GM10847 (cell line): Measurements from ENCODE around the gene DKC1.

Source experiments
- POLR2A ChIP-seq: IDR thresholded peaks from 2 replicates; pipeline ENCODE4 v1.6.1; 2011; ENCODE audit not compliant: insufficient read length; ENCODE audit errors: extremely low read depth

Gene DKC1

GRCh38 chrX:154762537-154763296 lies at the start of gene DKC1:
Gene DKC1, plus strand, starts transcription at chrX:154762864. Its CDS starts 102 bp downstream, at chrX:154762966.
- TF ChIP-seq POLR2A: peak; percentile 72

GRCh38 chrX:154714925-154715324 lies 47.7 kb upstream of the DKC1 start:
- no peak for TF ChIP-seq POLR2A

GRCh38 chrX:154715825-154716224 lies 46.8 kb upstream of the DKC1 start:
- no peak for TF ChIP-seq POLR2A

DNA sequence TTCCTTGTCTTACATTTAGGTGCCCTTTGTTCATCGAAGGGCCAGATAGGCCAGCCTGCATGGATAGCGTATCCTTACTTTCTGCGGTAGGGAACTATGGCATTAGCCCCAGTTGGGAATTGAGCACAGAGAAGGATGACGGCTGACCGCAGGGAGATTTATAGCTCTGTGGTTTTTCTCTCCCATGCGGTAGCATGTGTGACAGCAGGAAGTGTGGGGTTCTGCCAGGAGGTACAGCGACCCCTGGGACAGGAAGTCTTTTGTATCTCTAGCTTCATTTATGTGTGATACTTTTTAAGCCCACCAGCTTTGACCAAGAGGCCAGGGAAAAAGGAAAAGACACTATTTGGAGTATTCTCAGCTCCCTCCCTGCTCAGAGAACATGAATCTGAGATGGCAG lies 44.8 kb upstream of the DKC1 start:
- TF ChIP-seq POLR2A: no peak

DNA sequence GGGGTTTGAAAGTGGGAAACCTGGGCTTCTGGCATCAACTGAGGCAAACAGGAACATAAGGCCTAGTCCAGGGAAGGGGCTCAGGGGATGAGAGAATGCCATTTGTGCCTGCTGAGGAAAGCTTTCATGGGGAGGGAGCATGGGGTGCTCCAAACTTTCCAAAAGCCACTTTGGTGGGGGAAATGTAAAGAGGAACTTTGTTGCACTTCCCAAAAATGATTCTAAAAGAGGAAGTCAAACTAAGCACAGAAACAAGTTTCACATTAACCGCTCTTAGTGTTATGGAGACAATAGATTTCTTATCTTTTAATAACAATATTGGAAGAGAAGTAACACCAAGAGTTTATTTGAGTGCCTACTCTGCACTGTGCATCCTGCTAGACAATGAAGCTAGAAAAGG lies 44.0 kb upstream of the DKC1 start:
- TF ChIP-seq POLR2A: no peak

GRCh38 chrX:154719132-154719675 lies 43.5 kb upstream of the DKC1 start:
- TF ChIP-seq POLR2A: no peak

- no peak for TF ChIP-seq POLR2A
Measured at GRCh38 chrX:154720067-154720466, 42.6 kb upstream of the DKC1 start.

- TF ChIP-seq POLR2A: no peak
Measured at GRCh38 chrX:154721155-154721554, 41.5 kb upstream of the DKC1 start.

DNA sequence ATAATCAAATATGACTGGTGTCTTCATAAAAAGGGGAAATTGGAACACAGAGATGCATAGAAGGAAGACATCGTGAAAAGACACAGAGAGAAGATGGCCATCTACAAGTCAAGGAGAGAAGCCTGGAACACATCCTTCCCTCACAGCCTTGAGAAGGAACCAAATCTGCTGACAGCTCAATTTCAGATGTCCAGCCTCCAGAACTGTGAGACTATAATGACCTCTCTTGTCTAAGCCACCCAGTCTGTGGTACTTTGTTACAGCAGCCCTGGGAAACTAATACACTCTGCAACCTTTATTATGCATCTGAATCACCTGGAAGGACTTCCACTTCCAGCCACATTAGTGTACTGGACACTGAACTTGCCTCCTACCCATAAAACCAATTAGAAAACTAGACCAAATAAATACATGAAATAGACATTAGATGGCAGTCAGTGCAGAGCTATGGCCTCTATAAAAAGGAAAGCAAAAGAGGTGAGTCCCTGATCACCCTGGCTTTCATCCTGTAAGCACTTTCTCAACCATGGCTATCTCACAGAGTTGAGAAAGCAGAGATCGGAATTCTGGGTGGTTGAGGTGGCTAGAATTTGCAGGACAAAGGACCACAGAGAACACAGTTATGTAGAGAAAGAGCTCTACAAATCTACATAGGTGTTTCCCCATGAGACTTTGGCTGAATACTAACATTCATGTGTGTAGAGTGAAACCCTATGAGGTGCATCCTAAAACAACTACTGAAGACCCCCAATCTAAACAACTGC lies 37.5 kb upstream of the DKC1 start:
- no peak for TF ChIP-seq POLR2A

DNA sequence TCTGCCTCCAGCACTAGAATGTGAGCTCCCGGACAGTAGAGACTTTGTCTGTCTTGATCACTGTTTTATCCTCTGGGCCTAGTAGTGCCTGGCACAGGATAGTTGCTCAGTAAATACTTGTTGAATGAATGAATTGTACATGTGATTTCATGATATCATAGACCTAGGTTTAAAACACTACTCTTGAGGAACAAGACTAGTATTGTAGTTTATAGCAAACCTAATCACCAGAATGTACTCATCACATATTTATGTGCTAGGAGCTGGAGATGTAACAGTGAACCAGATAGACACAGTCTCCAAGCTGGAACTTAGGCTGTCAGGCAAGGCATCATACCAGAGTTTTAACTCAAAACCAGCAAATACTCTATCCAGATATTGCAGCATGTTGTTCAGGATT lies 35.2 kb upstream of the DKC1 start:
- no peak for TF ChIP-seq POLR2A

- TF ChIP-seq POLR2A: no peak
Measured at GRCh38 chrX:154727871-154728270, 34.8 kb upstream of the DKC1 start.

DNA sequence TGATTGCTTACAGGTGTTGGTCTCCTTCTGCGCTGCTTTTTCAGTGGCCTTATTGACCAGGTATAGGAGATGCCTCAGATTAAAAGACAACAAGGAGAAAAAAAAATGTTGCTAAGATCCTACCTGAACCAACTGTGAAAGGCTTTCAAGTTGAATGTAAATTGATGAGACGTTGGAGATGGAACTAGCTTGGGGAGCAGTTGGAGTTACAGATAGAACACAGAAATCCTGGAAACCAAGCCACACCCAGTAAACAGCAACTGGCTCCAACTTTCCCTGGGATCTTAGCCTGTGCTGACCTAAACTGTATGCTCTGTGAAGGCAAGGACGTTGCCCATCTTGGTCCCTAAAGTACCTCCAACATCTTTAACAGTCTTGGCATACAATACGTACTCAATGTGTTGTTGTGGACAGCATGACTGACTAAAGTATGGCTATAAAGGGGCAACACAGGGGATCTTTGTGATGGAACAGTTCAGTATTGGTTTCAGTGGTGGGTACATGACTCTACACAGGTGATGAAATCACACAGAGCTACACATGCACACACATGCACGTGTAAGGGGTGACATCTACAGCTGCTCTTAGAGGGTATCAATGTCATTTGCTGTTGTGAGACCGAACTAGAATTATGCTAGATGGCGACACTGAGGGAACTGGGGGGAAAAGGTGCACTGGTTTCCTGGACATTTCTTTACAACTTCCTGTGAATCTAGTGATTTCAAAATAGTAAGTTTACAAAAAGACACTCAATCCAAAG lies 34.1 kb upstream of the DKC1 start:
- TF ChIP-seq POLR2A: no peak

GRCh38 chrX:154729439-154729838 lies 33.2 kb upstream of the DKC1 start:
- TF ChIP-seq POLR2A: no peak

DNA sequence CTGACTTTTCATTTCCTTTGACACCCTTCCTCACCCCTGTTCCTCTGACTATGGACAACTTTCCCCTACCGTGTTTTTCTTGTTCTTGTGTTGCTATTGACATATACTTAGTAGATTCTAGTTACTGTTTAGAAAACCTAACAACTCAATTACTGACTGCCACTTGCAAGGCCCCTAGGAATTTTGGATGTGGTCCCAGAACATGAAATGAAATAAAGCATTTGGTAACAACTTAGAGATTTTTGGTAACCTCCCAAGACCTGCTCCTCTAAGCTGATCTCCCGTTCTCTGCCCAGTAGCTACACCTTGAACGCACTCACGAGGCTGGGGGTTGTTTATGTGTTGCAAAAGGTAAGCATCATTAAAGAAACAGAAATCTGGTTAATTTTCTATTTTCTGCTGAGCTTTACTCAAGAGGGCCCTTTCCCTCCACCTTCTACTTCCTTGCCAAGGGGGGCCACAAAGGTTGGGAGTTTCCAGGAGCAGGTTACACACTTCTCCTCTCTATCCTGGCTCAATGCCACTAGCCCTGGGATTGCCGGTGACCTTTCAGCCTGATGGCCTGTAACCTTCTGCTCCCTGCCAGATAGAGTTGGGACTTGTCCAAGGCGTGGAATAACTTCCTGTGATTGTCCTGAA lies 32.3 kb upstream of the DKC1 start:
- TF ChIP-seq POLR2A: no peak

- no peak for TF ChIP-seq POLR2A
Measured at GRCh38 chrX:154731184-154731583, 31.5 kb upstream of the DKC1 start.

DNA sequence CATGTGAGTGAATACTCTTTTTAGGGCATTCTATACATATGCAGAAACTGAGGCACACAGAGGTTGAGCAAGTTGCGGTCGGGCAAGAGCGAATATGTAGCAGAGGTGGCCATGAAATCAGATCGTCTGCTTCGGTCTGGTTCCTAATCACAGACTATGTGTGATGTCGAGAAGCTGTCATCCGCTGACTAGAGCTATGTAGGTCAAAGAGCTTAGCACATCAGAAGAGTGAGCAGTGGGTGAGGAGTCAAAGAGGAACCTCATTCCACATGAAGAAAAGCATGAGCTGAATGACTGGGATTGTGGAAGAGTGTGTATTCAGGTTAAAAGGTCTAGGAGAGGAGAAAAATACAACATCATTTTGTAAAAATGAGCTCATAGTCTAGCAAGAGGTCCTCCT lies 30.8 kb upstream of the DKC1 start:
- no peak for TF ChIP-seq POLR2A
